Breast epithelium (tissue), 4 donors: ENCODE measurements around the gene OR2W3. TPM values are rescaled to one million over a fixed set of nuclear protein-coding genes. Genes with fewer than 3 reads are reported as not detected.

Source experiments
- DNase-seq, 2 donors: peaks; one replicate each; pipeline ENCODE4 v3.0.0-alpha.2; 2019; ENCODE audit warnings: low spot score in 2 of 2
- H3K27ac ChIP-seq, 2 donors: fragments of 200-600 bp; sonication (generic) in 1 of 2; one replicate each; pipeline ENCODE4 v1.5.1; 2016 to 2019; ENCODE audit warnings: mild to moderate bottlenecking in 1 of 2
- H3K27me3 ChIP-seq, 2 donors: fragments of 200-600 bp; sonication (generic) in 1 of 2; one replicate each; pipeline versions ENCODE4 v1.5.1 to v1.6.0; 2017 to 2019; ENCODE audit warnings: control low read depth in 1 of 2, mild to moderate bottlenecking in 1 of 2
- H3K36me3 ChIP-seq: fragments of 200-600 bp; one replicate; pipeline ENCODE4 v1.5.1; 2019
- H3K4me1 ChIP-seq, 2 donors: fragments of 200-600 bp; sonication (generic); one replicate each; pipeline ENCODE4 v1.5.1; 2016 to 2019; ENCODE audit warnings: control low read depth in 1 of 2
- H3K4me3 ChIP-seq, 3 donors: fragments of 200-600 bp; sonication (generic); 1 replicate in 2 of 3; 2 replicates in 1 of 3; pipeline ENCODE4 v1.5.1; 2016 to 2019; ENCODE audit warnings: mild to moderate bottlenecking in 3 of 3, moderate library complexity in 2 of 3
- H3K9me3 ChIP-seq, 2 donors: fragments of 200-600 bp; sonication (generic) in 1 of 2; one replicate each; pipeline ENCODE4 v1.5.1; 2016 to 2019; ENCODE audit warnings: control low read depth in 1 of 2
- CTCF ChIP-seq, 3 donors: fragments of 450-650 bp; IDR thresholded peaks; one replicate each; pipeline ENCODE4 v1.5.1; 2016 to 2017; ENCODE audit warnings: antibody characterized with exemption in 3 of 3, mild to moderate bottlenecking in 3 of 3, moderate library complexity in 3 of 3
- POLR2A ChIP-seq: fragments of 450-650 bp; IDR thresholded peaks from one replicate; pipeline ENCODE4 v1.6.1; 2016; ENCODE audit warnings: antibody characterized with exemption, mild to moderate bottlenecking, moderate library complexity
- POLR2AphosphoS5 ChIP-seq, 3 donors: sonication (generic); formaldehyde crosslinking; IDR thresholded peaks; one replicate each; pipeline ENCODE4 v1.6.1; 2017; ENCODE audit warnings: antibody characterized with exemption in 3 of 3
- intact Hi-C: fragments of 100-400 bp; cut with DNase I; formaldehyde crosslinking; loops from one replicate; pipeline ENCODE4 v1.15.1; 2023; ENCODE audit warnings: low total_unique reads
- total RNA-seq, 3 donors: library from RNA; depleted of rRNA; stranded (reverse); fragments of >200 nt; gene quantifications; one replicate each; pipeline ENCODE4 v1.1.0, GENCODE V29; 2016

The OR2W3 gene
- total RNA-seq, 3 donors from 2014 or later = 3.6 TPM; not detected in 2

- Histone ChIP-seq H3K27ac (no peak overlapping the region), H3K36me3 (no peaks in the 10 kb centered on the region), H3K27me3 (no peaks in the 10 kb centered on the region), H3K4me3 (no peak overlapping the region), H3K4me1 (no peaks in the 10 kb centered on the region), H3K9me3 (no peaks in the 10 kb centered on the region)
- DNase-seq = no peak
- TF ChIP-seq POLR2AphosphoS5 (IDR thresholded peaks at IDR 0.05) = no peak
- intact Hi-C loops = no loop called here
These were observed 9.8 kb downstream of the OR2W3 start for GRCh38 chr1:247905181-247905580.

GRCh38 chr1:247905910-247906503 is 10.6 kb downstream of the OR2W3 start:
- Histone ChIP-seq H3K36me3 (no peaks in the 10 kb centered on the region), H3K9me3 (no peaks in the 10 kb centered on the region), H3K4me3 (peak overlapping the region; percentile 22 to 60 (median 33)), H3K27me3 (no peaks in the 10 kb centered on the region), H3K27ac (no peak overlapping the region), H3K4me1 (no peaks in the 10 kb centered on the region)
- intact Hi-C loops = no loop called here
- no peak for DNase-seq
- TF ChIP-seq CTCF (IDR thresholded peaks at IDR 0.05) (no peak), POLR2AphosphoS5 (IDR thresholded peaks at IDR 0.05) (no peak), POLR2A (no peak)

- intact Hi-C loops = no loop called here
- Histone ChIP-seq H3K9me3 (no peaks in the 10 kb centered on the region), H3K27me3 (no peaks in the 10 kb centered on the region), H3K27ac (no peak overlapping the region), H3K4me1 (no peaks in the 10 kb centered on the region), H3K36me3 (no peaks in the 10 kb centered on the region), H3K4me3 (peak overlapping the region; percentile 22 to 60 (median 33))
- no peak for TF ChIP-seq CTCF (IDR thresholded peaks at IDR 0.05)
- no peak for TF ChIP-seq POLR2A
- TF ChIP-seq POLR2AphosphoS5 (IDR thresholded peaks at IDR 0.05) = no peak
- DNase-seq = no peak
These were observed 11.2 kb downstream of the OR2W3 start for GRCh38 chr1:247906504-247907047.

- Histone ChIP-seq H3K4me3 (no peak overlapping the region), H3K36me3 (no peaks in the 10 kb centered on the region), H3K27ac (no peak overlapping the region), H3K9me3 (no peaks in the 10 kb centered on the region), H3K4me1 (no peaks in the 10 kb centered on the region), H3K27me3 (no peaks in the 10 kb centered on the region)
- intact Hi-C loops = no loop called here
- DNase-seq = no peak
- no peak for TF ChIP-seq POLR2A
- no peak for TF ChIP-seq CTCF (IDR thresholded peaks at IDR 0.05)
- no peak for TF ChIP-seq POLR2AphosphoS5 (IDR thresholded peaks at IDR 0.05)
These were observed 13.4 kb downstream of the OR2W3 start for GRCh38 chr1:247908766-247909165.

GRCh38 chr1:247913786-247914185 is 18.4 kb downstream of the OR2W3 start:
- Histone ChIP-seq H3K4me1 (no peaks in the 10 kb centered on the region), H3K9me3 (no peaks in the 10 kb centered on the region), H3K27ac (no peak overlapping the region), H3K36me3 (no peaks in the 10 kb centered on the region), H3K27me3 (no peaks in the 10 kb centered on the region), H3K4me3 (no peak overlapping the region)
- DNase-seq = no peak
- TF ChIP-seq POLR2AphosphoS5 (IDR thresholded peaks at IDR 0.05) (no peak), CTCF (IDR thresholded peaks at IDR 0.05) (no peak), POLR2A (no peak)
- intact Hi-C loops = no loop called here
